C4-2B (cell line): ENCODE results near the gene PDZK1.

Experiments used
- CTCF ChIP-seq: fragments of 450-650 bp; conservative IDR thresholded peaks from 2 replicates; pipeline ENCODE4 v1.5.1; 2017; ENCODE audit warnings: mild to moderate bottlenecking
- ZFX ChIP-seq: fragments of 450-650 bp; IDR thresholded peaks from 2 replicates; pipeline ENCODE4 v1.6.1; 2017

DNA sequence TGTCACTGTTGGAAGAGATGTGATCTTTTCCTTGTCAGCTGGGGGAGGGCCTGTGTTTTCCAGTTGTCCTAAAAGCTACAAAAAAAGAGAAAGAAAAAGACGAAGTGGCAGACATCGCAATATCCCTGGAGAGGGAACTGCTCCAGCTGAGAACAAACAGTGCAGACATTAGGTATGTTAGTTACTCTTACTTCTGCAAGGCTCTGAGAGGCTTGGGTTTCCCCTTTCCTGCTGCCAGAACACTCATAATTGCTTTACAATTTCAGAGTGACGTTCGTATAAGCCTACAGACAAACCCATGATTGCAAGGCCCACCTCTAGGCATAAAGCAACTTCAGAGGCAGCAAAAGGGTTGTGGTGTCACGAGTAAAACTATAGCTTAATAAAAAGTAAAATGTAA, 43.3 kb upstream of the PDZK1 start:
- no peak for TF ChIP-seq CTCF
- no peak for TF ChIP-seq ZFX
